ENCODE results near the gene GPD1L. TPM values are rescaled to one million over a fixed set of nuclear protein-coding genes. Genes with fewer than 3 reads are reported as not detected.
A peak's percentile ranks its signal among the peaks of the same experiment; 100 is the strongest.

Gene GPD1L
- total and polyA plus RNA-seq, 11 donors, result 97.4 to 340 (median 164) TPM

DNA sequence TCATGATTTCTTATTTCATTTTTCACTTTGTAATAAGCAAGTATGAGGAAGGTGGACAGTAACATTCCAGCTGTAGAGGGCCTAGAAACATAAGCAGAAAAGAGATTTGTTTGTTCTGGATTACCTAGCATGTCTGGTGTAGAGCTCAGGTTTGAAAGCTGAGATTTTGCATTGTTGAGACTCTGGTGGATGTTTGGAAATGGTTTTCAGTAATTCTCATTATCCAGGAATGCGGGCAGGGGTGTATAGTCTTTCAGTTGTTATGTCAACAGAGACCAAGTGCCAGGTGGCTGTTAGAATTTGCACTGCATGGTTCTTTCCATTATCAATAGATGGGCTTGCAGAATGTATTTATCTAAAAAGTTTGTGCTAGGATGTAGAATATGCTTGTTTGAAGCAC, 10.9 kb downstream of the GPD1L start:
- 75 to 89% (median 85%) methylated on average over 1 of the region's 1 CpG for WGBS, 4 donors
- H3K4me1 ChIP-seq, result peaks cover 0 to 67% (median 19%) of the 10 kb centered on the region in 12 donors
- H3K27ac ChIP-seq, result peak overlapping the region in 1 of 12 donors; percentile 33
- intact Hi-C loops (cut with DNase I), result no loop called here
- no peaks in the 10 kb centered on the region for H3K9me3 ChIP-seq
- DNase-seq (no peak), ATAC-seq (no peak)
- no peaks in the 10 kb centered on the region for H3K36me3 ChIP-seq
- TF ChIP-seq POLR2A (IDR thresholded peaks at IDR 0.05), result no peak
- TF ChIP-seq, protein P1, sequence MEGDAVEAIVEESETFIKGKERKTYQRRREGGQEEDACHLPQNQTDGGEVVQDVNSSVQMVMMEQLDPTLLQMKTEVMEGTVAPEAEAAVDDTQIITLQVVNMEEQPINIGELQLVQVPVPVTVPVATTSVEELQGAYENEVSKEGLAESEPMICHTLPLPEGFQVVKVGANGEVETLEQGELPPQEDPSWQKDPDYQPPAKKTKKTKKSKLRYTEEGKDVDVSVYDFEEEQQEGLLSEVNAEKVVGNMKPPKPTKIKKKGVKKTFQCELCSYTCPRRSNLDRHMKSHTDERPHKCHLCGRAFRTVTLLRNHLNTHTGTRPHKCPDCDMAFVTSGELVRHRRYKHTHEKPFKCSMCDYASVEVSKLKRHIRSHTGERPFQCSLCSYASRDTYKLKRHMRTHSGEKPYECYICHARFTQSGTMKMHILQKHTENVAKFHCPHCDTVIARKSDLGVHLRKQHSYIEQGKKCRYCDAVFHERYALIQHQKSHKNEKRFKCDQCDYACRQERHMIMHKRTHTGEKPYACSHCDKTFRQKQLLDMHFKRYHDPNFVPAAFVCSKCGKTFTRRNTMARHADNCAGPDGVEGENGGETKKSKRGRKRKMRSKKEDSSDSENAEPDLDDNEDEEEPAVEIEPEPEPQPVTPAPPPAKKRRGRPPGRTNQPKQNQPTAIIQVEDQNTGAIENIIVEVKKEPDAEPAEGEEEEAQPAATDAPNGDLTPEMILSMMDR (IDR thresholded peaks at IDR 0.05), result no peak
- H3K27me3 ChIP-seq, result no peaks in the 10 kb centered on the region
- H3K4me3 ChIP-seq, result no peak overlapping the region

- ATAC-seq (no peak), DNase-seq (no peak)
- H3K36me3 ChIP-seq, result no peaks in the 10 kb centered on the region
- 81 to 93% (median 84%) methylated on average over 2 of the region's 2 CpGs for WGBS, 4 donors
- intact Hi-C loops (cut with DNase I), result no loop called here
- H3K27ac ChIP-seq, result no peak overlapping the region
- no peak overlapping the region for H3K4me3 ChIP-seq
- no peak for TF ChIP-seq POLR2A (IDR thresholded peaks at IDR 0.05)
- TF ChIP-seq, protein P1 (IDR thresholded peaks at IDR 0.05), result no peak
- peaks cover 0 to 60% (median 15%) of the 10 kb centered on the region in 12 donors for H3K4me1 ChIP-seq
- no peaks in the 10 kb centered on the region for H3K27me3 ChIP-seq
- H3K9me3 ChIP-seq, result no peaks in the 10 kb centered on the region
Observed at GRCh38 chr3:32118215-32118614, 11.8 kb downstream of the GPD1L start.

GRCh38 chr3:32120471-32120870, 14.1 kb downstream of the GPD1L start:
- ATAC-seq, result peak in 2 of 4 donors; percentile 45 to 56
- TF ChIP-seq, protein P1 (IDR thresholded peaks at IDR 0.05), result no peak
- TF ChIP-seq POLR2A (IDR thresholded peaks at IDR 0.05), result no peak
- Histone ChIP-seq H3K4me3 (no peak overlapping the region), H3K27me3 (no peaks in the 10 kb centered on the region), H3K36me3 (no peaks in the 10 kb centered on the region), H3K27ac (peak overlapping the region in 2 of 12 donors; percentile 1 to 47), H3K9me3 (no peaks in the 10 kb centered on the region), H3K4me1 (peaks cover 0 to 61% (median 11%) of the 10 kb centered on the region in 12 donors)
- WGBS, 4 donors, result 87 to 91% (median 88%) methylated on average over 4 of the region's 4 CpGs
- no peak for DNase-seq
- intact Hi-C loops (cut with DNase I), result no loop called here

DNA sequence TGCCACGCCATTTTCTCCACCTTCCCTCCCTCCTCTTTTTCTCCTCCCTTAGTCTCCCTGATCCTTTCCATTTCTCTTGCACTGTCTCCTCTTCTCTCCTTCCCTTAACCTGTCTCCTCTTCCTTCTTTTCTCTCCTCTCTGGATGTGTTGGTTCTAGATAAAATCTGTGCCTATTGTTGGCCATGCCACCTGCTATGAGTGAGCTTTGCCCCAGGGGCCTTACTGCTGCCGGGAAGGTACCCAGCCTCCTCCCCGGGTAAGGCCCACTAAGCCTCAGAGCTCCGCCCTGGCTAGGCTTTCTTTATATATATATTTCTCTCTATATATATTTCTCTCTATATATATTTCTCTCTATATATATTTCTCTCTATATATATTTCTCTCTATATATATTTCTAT, 14.7 kb downstream of the GPD1L start:
- TF ChIP-seq POLR2A (IDR thresholded peaks at IDR 0.05), result no peak
- TF ChIP-seq, protein P1 (IDR thresholded peaks at IDR 0.05), result no peak
- ATAC-seq (no peak), DNase-seq (no peak)
- H3K27me3 ChIP-seq, result no peaks in the 10 kb centered on the region
- H3K4me3 ChIP-seq, result no peak overlapping the region
- H3K9me3 ChIP-seq, result no peaks in the 10 kb centered on the region
- H3K4me1 ChIP-seq, result peaks cover 0 to 64% (median 15%) of the 10 kb centered on the region in 12 donors
- peak overlapping the region in 2 of 12 donors; percentile 1 to 15 for H3K27ac ChIP-seq
- H3K36me3 ChIP-seq, result no peaks in the 10 kb centered on the region
- intact Hi-C loops (cut with DNase I), result no loop called here
- WGBS, 4 donors, result 76 to 93% (median 87%) methylated on average over 4 of the region's 4 CpGs

All from heart left ventricle (tissue), 16 donors.